HG03520 (cell line): ENCODE data around the gene BDKRB2.
"Not testable (repeated sequence)": the region's sequence is repeated elsewhere in the genome, so short reads cannot be mapped to it uniquely, and the experiment has no call there.

Experiments used
- ATAC-seq: cut with Tn5 transposase; IDR thresholded peaks from one replicate; pipeline ENCODE4 v1.9.1; 2021; ENCODE audit warnings: mild to moderate bottlenecking, moderate library complexity; ENCODE audit not compliant: unreplicated experiment

The BDKRB2 gene

DNA sequence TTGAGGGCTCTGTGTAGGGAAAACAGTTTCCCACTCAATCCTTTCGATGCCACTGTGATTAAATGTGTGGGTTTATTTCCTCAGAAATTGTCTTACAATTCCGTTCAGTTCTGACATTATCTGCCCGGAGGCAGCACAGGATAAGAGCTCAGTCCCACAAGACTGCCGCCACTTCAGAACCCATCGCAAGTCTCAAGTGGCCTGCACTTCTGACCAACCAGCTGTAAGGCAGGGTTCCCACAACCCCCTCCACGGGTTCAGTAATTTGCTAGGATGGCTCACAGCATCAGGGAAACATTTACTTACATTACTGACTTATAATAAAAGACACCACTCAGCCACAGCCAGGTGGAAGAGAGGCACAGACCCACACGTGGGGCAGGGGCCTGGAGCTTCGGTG, 17.2 kb downstream of the BDKRB2 start:
- ATAC-seq = no peak

DNA sequence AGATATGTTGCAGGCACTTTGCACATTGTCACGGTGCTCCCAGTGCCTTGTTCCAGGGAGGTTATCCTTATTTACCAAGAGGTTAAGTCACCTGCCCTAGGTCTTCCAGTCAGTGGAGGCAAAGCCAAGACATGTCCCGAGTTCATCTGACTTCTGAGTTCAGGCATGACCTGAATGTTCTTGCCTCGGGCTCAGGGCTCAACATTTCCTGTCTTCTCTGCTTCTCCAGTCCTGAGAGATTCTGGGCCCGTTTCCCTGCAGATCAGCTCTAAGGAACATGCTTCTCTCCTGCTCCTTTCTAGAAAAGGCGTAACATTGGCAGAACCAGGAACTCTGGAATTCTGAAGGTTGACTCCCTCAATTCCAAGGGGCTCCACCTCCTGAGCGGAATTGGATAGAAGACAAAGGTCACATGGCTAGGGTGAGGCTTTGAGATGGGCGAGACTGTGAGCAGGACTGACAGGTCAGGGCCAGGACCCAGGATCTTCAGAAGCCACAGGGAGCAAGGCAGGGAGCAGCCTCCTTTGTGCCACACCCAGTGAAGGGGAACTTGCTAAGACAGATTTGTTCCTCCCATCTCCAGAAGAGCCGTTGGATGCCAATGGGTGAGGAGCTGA, 19.9 kb downstream of the BDKRB2 start:
- ATAC-seq = no peak

DNA sequence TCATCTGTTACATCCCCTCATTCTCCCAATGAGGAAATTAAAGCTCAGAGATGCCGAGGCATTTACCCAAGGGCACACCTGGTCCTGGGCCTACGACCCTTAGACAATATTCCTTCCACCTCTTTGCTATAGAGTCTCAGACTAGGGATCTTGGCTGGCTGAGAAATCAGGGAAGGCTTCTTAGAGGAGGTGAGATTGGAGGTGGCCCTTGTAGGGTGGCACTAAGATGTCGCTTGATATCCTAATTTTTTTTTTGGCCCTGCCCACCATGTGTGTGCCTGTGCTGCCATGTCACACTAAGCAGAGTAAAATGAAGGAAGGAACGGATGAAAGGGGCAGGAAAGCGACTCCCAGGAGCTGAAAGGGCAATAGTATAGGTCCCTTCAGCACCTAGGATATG, 20.6 kb downstream of the BDKRB2 start:
- ATAC-seq = no peak

DNA sequence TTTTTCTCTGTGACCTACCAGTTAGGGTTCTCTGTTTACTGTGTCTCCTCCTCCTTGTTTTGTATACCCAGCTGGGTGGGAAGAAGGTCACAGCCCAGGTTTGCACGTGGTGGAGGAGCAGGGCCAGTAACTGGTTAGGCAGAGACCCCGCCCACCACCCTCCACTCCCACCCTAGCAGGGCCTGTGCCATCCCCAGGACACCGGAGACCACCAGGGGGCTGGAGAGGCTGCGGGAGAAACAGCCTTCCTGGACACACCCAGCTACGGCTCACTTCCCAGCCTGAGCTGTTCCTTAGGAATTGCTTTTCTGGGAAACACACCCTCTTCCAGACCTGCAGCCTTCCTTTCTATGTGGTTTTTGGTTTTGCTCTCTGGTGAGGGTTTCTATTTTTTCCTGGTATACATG, 21.1 kb downstream of the BDKRB2 start:
- ATAC-seq = no peak

DNA sequence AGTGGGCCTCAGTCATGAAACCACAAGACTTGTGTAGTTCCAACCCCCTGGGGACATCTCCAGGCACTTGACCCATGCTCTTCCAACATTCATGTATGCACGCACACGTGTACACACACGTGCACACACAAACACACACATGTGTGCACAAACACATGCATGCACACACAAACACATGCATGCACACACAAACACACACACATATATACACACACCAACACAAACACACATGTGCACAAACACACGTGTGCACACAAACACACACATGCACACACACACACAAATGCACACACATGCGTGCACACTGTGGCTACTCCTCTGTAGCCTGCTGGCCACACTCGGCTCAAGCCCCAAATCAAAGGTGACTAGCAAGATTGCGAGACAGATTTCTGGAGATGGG, 22.8 kb downstream of the BDKRB2 start:
- ATAC-seq = no peak

DNA sequence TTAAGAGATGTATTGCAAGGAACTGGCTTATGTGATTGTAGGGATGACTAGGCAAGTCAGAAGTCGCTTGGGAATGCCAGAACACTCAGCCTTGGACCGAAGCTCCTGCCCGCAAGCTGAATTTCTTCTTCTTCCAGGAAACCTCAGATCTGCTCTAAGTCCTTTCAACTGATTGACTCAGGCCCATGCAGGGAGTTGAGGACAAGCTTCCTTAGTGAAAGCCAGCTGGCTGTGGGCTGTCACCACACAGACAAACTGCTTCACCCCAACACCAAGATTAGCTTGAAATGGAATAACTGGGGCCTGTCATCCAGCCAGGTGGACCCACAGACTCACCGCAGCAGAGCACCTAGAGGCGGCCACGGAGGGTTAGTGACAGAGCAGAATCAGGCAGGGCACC, 24.7 kb downstream of the BDKRB2 start:
- ATAC-seq = no peak

DNA sequence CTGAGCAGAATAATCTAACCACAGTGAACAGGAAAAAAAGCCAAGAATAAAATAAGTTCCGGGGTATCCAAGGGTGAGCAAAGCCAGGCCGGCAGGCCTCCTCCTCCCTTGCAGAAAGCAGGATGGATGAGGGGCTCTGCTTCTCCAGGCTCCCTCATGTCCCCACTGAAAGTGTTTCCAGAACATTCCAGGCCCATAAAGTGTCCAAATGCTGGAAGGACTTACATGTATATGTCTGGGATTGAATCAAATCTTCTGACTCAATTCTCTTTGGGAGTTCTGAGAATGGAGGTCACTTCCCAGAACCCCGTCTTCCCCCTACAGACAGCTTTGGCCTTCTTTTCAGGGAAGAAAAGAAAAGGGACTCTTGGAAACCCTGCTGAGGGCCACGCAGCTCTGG, 26.4 kb downstream of the BDKRB2 start:
- no peak for ATAC-seq

DNA sequence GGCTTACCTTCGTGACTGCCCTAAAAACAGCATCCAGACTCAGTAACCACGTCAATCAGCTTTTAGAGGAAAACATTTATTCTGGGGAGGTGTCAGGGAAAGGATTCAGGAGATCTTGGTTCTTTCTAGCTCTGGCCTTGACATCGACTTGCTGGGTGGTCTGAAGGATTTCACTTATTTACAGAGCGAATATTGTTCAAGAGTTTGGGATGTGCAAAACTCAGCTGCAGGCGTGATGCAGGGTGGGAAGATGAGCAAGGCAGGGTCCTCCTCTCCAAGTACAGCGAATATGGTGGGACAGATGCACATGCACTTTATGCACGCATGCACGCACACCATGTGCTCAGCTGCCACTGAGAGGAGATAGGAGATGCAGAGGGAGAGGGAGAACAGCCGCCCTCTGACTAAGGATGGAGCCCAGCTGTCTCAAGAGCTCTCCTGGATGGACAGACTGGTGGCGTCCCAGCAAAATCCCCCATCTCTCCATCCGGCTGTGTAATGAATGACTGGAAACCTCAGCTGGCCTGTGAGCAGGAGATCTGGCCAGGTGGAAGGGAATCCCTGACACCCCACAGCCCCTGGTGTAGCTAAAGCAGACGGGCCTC, 27.0 kb downstream of the BDKRB2 start:
- ATAC-seq = no peak

DNA sequence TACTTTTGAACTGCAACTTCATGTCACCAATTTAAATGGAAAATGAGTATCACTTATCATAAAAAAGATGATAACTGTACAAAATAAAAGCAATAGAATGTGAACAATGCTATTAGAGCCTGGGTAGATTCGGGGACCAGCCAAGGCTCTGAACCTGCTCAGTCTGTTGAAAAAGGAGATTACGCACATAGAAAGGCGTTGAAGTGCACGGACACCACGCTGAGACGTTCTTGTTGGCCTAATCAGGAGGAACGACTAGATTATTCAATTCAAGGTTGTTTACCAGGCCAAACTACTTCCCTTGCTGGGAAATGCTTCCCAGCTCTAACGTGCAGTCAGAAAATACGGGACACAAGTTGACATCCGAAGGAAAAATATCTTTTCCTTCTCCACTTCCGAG, 27.9 kb downstream of the BDKRB2 start:
- ATAC-seq = no peak

DNA sequence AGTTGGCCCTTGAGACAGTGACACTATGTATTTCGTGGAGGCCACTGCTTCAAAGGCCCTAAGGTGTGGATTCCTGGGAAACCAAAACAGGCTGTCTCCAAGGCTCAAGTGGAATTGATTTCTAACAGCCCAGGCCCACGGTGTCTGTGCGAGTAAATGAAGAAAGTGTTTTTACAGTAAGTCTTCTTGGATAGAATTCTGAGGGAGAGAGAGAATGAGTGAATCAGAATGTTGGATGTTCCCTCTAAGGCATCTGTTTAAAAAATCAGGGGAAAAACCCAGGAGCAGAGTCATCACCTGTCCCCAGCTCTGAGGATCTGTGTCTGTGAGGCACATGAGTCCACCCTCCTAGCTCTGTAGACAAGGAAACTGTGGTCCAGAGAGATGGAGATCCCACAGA, 29.0 kb downstream of the BDKRB2 start:
- no peak for ATAC-seq

DNA sequence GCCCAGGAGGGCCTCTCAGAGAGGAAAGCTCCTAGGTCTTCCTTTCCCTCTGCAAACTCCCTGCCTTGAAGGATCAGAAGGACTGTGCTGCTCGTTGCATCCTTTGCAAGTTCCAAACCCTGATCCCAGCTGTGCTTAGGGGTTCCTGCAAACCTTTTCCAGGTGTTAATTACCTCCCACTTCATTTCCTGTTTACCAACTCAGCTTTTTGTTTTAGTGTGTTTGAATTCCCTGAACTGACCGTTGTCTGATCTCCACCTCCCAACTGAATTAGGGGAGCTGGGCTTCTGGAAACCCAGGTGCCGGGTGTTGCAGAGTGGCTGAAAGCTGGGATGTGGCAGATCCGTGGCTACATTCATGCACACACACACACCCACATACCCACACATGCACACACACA, 30.8 kb downstream of the BDKRB2 start:
- no peak for ATAC-seq

DNA sequence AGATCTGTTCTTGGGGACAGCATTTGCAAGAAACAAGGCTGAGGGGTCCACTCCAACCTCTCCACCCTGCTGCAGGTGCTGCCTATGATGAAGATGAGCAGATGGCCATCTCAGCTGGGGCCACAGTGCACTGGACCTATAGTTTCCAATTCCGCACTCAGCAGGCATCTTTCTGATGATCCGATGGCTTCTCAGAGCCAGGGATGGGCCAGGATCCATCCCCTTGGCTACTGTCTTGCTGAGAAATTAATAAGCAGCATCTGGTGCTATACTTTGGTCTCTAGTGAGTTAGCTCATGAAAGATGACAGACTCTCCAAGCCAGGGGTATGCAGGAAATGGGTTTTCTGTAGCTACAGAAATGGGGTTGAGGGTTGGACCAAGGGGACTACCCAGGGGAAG, 33.0 kb downstream of the BDKRB2 start:
- no peak for ATAC-seq

DNA sequence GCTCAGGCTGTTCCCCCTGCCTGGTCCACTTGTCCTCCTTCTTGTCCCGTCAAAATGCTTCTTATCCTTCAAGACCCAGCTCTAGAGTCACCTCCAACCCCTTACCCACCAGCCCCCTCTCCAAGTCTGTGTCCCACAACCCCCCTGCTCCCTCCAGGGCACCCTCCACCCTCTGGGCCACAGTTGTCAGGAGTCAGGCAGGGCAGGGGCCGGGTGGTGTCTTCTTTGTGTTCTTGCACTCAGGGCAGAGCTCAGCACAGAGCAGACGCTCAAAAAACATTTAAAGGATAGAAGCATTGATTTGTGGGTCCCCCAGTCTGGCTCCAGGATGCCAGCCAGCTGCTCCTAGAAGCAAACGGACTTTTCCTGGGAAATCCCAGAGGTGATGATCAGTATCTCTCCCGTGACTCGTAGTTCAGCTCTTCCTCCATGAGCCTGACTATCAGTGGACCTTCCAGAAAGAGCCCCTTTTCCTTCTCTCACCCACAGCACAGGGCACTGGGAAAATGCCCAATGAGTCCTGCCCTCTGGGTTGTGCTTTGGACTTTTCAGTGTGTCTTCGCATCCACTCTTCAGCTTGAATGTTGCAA, 34.1 kb downstream of the BDKRB2 start:
- no peak for ATAC-seq

DNA sequence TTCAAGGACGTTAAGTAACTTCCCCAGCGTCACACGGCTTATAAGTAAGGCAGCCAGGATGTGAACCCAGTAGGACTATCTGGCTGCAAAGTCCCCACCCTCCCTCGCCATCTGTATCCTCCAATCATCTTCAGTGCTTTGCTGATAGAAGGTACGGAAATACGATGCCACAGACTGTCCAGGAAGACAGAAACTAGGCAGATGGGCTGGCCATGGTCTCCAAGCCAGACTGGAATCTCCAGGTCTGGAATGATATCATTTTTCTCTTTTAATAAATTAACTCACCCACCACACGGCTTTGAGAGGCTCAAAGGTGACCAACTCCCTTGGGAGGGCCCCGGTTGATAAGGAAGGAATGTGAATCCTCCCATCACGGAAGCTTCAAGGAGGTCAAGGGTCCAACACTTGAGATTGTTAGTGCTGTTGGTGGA, 35.1 kb downstream of the BDKRB2 start:
- ATAC-seq = no peak

DNA sequence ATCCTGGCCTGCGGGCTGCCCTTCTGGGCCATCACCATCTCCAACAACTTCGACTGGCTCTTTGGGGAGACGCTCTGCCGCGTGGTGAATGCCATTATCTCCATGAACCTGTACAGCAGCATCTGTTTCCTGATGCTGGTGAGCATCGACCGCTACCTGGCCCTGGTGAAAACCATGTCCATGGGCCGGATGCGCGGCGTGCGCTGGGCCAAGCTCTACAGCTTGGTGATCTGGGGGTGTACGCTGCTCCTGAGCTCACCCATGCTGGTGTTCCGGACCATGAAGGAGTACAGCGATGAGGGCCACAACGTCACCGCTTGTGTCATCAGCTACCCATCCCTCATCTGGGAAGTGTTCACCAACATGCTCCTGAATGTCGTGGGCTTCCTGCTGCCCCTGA, 36.0 kb downstream of the BDKRB2 start:
- no peak for ATAC-seq

DNA sequence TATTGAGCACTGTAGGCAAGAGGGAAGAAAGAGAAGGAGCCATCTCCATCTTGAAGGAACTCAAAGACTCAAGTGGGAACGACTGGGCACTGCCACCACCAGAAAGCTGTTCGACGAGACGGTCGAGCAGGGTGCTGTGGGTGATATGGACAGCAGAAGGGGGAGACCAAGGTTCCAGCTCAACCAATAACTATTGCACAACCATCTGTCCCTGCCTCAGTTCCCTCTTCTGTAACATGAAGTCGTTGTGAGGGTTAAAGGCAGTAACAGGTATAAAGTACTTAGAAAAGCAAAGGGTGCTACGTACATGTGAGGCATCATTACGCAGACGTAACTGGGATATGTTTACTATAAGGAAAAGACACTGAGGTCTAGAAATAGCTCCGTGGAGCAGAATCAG, 37.5 kb downstream of the BDKRB2 start:
- ATAC-seq = no peak

DNA sequence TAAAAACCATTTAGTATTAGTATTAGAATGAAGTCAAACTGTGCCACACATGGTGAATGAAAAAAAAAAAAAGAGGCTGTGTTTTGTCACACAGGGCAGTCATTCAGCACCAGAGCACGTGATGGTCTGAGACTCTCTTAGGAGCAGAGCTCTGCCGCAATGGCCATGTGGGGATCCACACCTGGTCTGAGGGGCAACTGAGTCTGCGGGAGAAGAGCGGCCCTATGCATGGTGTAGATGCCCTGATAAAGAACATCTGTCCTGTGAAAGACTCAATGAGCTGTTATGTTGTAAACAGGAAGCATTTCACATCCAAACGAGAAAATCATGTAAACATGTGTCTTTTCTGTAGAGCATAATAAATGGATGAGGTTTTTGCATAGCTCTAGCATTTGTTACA, 39.1 kb downstream of the BDKRB2 start:
- no peak for ATAC-seq

DNA sequence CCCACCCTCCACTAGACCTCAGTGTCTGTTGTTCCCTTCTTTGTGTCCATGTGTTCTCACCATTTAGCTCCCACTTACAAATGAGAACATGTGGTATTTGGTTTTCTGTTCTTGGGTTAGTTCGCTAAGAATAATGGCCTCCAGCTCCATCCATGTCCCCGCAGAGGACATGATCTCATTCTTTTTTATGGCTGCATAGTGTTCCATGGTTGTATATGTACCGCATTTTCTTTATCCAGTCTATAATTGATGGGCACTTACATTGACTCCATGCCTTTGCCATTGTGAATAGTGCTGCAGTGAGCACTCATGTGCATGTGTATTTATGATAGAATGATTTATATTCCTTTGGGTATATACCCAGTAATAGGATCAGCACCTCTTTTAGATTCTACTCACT, 40.4 kb downstream of the BDKRB2 start:
- ATAC-seq = not testable (repeated sequence)

DNA sequence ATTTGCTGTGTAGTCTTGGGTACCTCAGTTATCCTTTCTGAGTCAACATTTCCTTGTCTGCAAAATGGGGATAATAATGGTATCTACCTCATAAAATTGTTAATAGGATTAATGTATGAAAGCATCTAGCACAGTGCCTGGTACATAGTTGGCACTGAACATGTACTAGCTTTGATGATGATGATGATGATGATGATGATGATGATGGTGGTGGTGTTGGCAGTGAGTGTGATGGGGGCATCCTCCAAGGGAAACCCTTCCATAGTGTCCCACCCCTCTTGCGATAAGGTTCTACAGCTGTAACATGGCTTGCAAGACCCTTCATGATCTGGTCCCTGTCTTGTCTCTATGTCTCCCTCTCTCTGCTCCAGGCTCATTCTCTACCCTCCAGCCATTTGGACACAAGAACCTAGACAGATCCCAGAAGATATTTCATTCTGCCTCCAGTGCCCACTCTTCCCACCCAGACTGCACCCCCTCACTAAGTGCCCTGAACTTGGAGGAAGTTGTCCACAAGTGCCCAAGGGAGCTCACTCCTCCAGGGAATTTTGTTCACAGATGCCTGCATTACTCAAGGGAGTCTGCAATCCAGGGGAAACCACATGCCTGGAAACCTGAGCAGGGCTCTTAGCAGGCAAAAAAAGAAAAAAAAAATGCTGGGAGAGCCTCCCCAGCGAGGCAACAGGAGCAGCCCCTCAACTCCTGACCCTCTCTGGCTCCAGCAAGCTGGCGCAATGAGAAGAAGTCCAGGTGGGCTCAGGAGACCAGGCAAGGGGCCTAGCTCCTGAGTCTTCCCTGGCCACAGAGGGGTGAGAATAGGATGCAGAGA, 41.3 kb downstream of the BDKRB2 start:
- ATAC-seq = no peak

DNA sequence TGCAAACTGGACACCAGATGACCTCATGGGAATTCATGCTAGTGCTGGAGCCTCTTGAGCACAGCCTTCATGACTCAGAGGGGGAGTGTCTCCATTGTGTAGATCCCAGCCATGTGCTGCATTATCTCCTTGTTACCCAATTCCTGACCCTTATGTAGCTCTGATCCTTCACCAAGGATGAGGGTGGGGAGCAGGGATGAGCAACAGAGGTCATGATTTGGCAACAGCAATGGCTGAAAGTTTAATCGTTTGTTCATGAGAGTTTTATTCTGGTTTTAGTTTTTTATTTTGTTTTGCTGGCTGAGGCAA, 41.9 kb downstream of the BDKRB2 start:
- no peak for ATAC-seq

DNA sequence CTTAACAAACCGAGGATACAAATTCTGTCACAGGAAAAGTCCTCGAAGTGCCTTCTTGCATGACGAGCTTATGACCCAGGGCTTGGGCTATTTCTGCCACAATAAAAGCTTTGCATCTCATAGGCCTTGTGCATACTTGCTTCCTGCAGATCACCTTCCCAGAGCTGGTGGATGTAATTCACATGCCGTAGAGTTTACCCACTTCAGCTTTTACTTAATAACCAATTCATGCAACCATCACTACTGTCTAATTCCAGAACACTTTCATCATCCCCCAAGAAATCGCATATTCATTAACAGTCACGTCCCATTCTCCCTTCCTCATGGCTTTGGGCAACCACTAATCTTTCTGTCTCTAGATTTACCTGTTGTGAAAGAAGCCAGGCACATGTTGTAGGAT, 42.4 kb downstream of the BDKRB2 start:
- no peak for ATAC-seq

DNA sequence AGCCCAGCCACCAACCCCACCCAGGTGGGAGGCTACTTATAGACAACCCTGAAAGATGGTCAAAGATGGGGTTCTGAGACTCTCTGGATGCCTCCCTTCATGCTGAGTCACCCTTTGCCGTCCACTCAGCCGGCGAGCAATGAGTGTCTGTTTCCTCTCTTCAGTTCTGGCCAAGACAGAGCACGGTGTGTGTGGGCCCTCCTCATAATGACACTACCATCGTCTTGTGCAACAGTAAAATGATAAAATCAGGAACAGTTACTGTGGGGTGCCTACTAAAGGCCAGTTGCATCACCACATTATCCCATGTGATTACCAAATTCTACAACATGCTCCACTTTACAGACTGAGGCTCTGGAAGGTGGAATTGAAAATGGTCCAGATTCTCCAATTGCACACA, 44.4 kb downstream of the BDKRB2 start:
- ATAC-seq = no peak
